CD4-positive, alpha-beta T cell (primary cell): Measurements from ENCODE around the gene PLCG2. TPM values are rescaled to one million over a fixed set of nuclear protein-coding genes. Genes with fewer than 3 reads are reported as not detected.

ENCODE experiments used
- ATAC-seq: fragments of 200-7000 bp; cut with Tn5 transposase; one replicate; pipeline ENCODE4 v1.10.0; 2022; ENCODE audit warnings: mild to moderate bottlenecking; ENCODE audit not compliant: poor library complexity
- CTCF ChIA-PET: fragments of 350-600 bp; sonication (Branson Sonifier 250); formaldehyde crosslinking; loops from one replicate; lab custom pipeline; 2021; ENCODE audit warnings: antibody characterized with exemption, inconsistent platforms; lab: Charles Lee
- POLR2A ChIA-PET: fragments of 350-600 bp; sonication (Branson Sonifier 250); formaldehyde crosslinking; loops from one replicate; lab custom pipeline; 2021; ENCODE audit warnings: antibody characterized with exemption, inconsistent platforms; lab: Charles Lee
- DNase-seq, 14 experiments: peaks; one replicate each; pipeline ENCODE4 v3.0.0-alpha.2; 2013 to 2020; ENCODE audit warnings: mixed read lengths in 2 of 14
- H3K27ac ChIP-seq, 2 donors: one replicate each; pipeline versions ENCODE4 v1.5.1 to v1.7.0; 2013; ENCODE audit warnings: low read length in 2 of 2, low read depth in 1 of 2, mild to moderate bottlenecking in 1 of 2
- H3K27me3 ChIP-seq, 2 experiments: 1 replicate in 1 of 2; 2 replicates in 1 of 2; pipeline versions ENCODE4 v1.6.1 to v1.7.0; 2013; ENCODE audit warnings: low read length in 2 of 2, control low read depth in 1 of 2, mild to moderate bottlenecking in 1 of 2, moderate library complexity in 1 of 2; ENCODE audit not compliant: insufficient read depth in 2 of 2, control insufficient read depth in 1 of 2
- H3K36me3 ChIP-seq: one replicate; pipeline ENCODE4 v1.6.1; 2013; ENCODE audit warnings: low read length, control low read depth; ENCODE audit not compliant: insufficient read depth
- H3K4me1 ChIP-seq: one replicate; pipeline ENCODE4 v1.6.1; 2013; ENCODE audit warnings: low read length, control low read depth; ENCODE audit not compliant: insufficient read depth
- H3K4me3 ChIP-seq: one replicate; pipeline ENCODE4 v1.5.1; 2013; ENCODE audit warnings: mild to moderate bottlenecking, low read length, moderate library complexity
- H3K9me3 ChIP-seq, 2 experiments: 1 replicate in 1 of 2; 2 replicates in 1 of 2; pipeline versions ENCODE4 v1.6.1 to v1.7.0; 2013; ENCODE audit warnings: low read length in 2 of 2, mild to moderate bottlenecking in 2 of 2, control low read depth in 1 of 2, moderate library complexity in 1 of 2; ENCODE audit not compliant: control insufficient read depth in 1 of 2, insufficient read depth in 1 of 2
- H3K27ac Mint-ChIP-seq: one replicate; pipeline ENCODE4 v1.8.0; 2020; ENCODE audit warnings: mixed read lengths
- H3K27me3 Mint-ChIP-seq: one replicate; pipeline ENCODE4 v1.8.0; 2021; ENCODE audit warnings: mixed read lengths
- H3K36me3 Mint-ChIP-seq: one replicate; pipeline ENCODE4 v1.8.0; 2021; ENCODE audit warnings: low read depth, mixed read lengths
- H3K4me1 Mint-ChIP-seq: one replicate; pipeline ENCODE4 v1.8.0; 2021; ENCODE audit warnings: low read depth, mixed read lengths
- H3K4me3 Mint-ChIP-seq: one replicate; pipeline ENCODE4 v1.8.0; 2020; ENCODE audit warnings: mild to moderate bottlenecking, mixed read lengths
- H3K9me3 Mint-ChIP-seq: one replicate; pipeline ENCODE4 v1.8.0; 2020; ENCODE audit warnings: mixed read lengths
- CTCF ChIP-seq: fragments of 200-600 bp; IDR thresholded peaks from one replicate; pipeline ENCODE4 v1.8.0; 2022; ENCODE audit warnings: antibody characterized with exemption, mild to moderate bottlenecking
- intact Hi-C, 2 experiments: fragments of 100-400 bp; cut with DNase I in 1 of 2; cut with micrococcal nuclease in 1 of 2; formaldehyde crosslinking; loops; one replicate each; pipeline versions ENCODE4 v1.15.1 to v1.9.0; 2023 to 2025; cut with DNase I, micrococcal nuclease
- polyA plus RNA-seq, 2 donors: library from polyadenylated mRNA; unstranded; fragments of 120-200 nt; gene quantifications; one replicate each; pipeline ENCODE4 v1.2.1, GENCODE V29; 2013
- total RNA-seq, 174 experiments: library from RNA in 2 of 174; stranded (reverse) in 2 of 174; gene quantifications; one replicate each; pipeline ENCODE4 v1.2.3 and lab custom pipeline; 2021 to 2026

The PLCG2 gene
- 1 to 10 TPM in 1 of 2 experiments, under 1 TPM in 1; 0.92 to 1.5 TPM for total RNA-seq
- polyA plus RNA-seq (2013, experiment 1 of 2) = 4.6 TPM
- polyA plus RNA-seq (2013, experiment 2 of 2) = 4.6 TPM
- 0.08 to 6.7 (median 0.64) reads per million in 172 experiments for total RNA-seq (lab: John Stamatoyannopoulos, UW)

GRCh38 chr16:81778861-81779535 is at the start of gene PLCG2:
Gene PLCG2, plus strand, starts transcription at chr16:81779291. Its CDS starts 6,699 bp downstream, at chr16:81785990.
- intact Hi-C loops = no loop called here

GRCh38 chr16:81729451-81729850 is 49.6 kb upstream of the PLCG2 start:
- intact Hi-C loops = no loop called here
- H3K27ac Mint-ChIP-seq = peak overlapping the region; percentile 31
- H3K4me3 Mint-ChIP-seq = peak overlapping the region; percentile 72

More at GRCh38 chr16:81778861-81779535, at the start of gene PLCG2:
- Mint-ChIP-seq H3K4me1 (peaks cover 11% of the 10 kb centered on the region), H3K36me3 (no peaks in the 10 kb centered on the region), H3K27ac (no peak within 1 kb of the TSS), H3K4me3 (peak within 1 kb of the TSS; percentile 82), H3K27me3 (peaks cover 50% of the 10 kb centered on the region), H3K9me3 (no peaks in the 10 kb centered on the region)
- TF ChIP-seq CTCF = no peak
- Histone ChIP-seq H3K27me3 (peaks cover 15 to 16% of the 10 kb centered on the region in 2 experiments), H3K9me3 (no peaks in the 10 kb centered on the region), H3K36me3 (no peaks in the 10 kb centered on the region), H3K4me3 (peak within 1 kb of the TSS; percentile 51), H3K27ac (no peak within 1 kb of the TSS), H3K4me1 (peaks cover 17% of the 10 kb centered on the region)
- peak in 13 of 14 experiments; percentile 22 to 80 (median 48) for DNase-seq
- ChIA-PET CTCF (no interaction called here), POLR2A (no interaction called here)
- peak; percentile 86 for ATAC-seq

More at GRCh38 chr16:81729451-81729850, 49.6 kb upstream of the PLCG2 start:
- ChIA-PET POLR2A (interaction anchor here (0.8 to 1.9 kb wide), 5 partner anchors 10 to 415 kb away, joined by 3 to 5 read pairs (median 4); partner anchors contain the start of gene GAN), CTCF (interaction anchor here (0.7 to 2.0 kb wide), 11 partner anchors 10 to 411 kb away, joined by 3 to 7 read pairs (median 4); no protein-coding TSS in a partner anchor)
- peaks cover 16% of the 10 kb centered on the region for H3K4me1 ChIP-seq
- no peaks in the 10 kb centered on the region for H3K36me3 ChIP-seq
- H3K27ac ChIP-seq = no peak overlapping the region
- no peak for TF ChIP-seq CTCF
- Mint-ChIP-seq H3K36me3 (no peaks in the 10 kb centered on the region), H3K9me3 (no peaks in the 10 kb centered on the region), H3K4me1 (peaks cover 17% of the 10 kb centered on the region), H3K27me3 (no peaks in the 10 kb centered on the region)
- DNase-seq (peak in 2 of 14 experiments; percentile 30 to 43), ATAC-seq (no peak)
- H3K9me3 ChIP-seq = no peaks in the 10 kb centered on the region
- no peaks in the 10 kb centered on the region for H3K27me3 ChIP-seq
- H3K4me3 ChIP-seq = no peak overlapping the region
